HG02623 (cell line): ENCODE results near the gene OR2AT4.
"Not testable (repeated sequence)": the region's sequence is repeated elsewhere in the genome, so short reads cannot be mapped to it uniquely, and the experiment has no call there.

Experiments
- ATAC-seq: cut with Tn5 transposase; IDR thresholded peaks from one replicate; pipeline ENCODE4 v1.9.1; 2021; ENCODE audit warnings: moderate library complexity; ENCODE audit not compliant: unreplicated experiment

The OR2AT4 gene

DNA sequence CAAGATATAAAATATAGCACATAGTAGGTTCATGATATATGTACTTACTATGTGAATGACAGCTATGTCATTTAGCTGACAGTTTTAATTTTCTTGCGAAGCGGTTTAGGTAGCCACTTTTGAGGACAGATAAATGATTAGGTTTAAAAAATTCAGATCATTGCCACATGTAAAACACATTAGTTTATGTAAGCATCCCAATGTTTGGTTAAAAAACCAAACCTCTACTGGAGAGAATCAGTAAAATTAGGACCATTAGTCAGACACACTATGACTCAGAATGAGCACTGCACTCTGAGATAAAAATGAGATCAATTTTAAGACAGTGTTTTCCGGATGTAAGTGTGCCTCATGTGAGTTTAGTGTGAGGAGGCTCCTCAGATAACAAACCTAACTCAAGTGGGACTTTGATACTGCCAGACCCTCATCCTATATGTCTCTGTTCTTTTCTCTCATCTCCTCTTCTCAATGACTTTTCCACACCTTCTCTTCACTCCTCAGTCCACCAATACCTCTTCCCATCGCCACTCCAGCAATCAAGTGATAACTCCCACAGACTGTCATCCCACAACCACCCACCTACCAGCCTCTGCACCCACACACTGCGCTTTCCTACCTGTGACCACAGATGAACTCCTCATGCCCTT lies 6.8 kb upstream of the OR2AT4 start:
- no peak for ATAC-seq

DNA sequence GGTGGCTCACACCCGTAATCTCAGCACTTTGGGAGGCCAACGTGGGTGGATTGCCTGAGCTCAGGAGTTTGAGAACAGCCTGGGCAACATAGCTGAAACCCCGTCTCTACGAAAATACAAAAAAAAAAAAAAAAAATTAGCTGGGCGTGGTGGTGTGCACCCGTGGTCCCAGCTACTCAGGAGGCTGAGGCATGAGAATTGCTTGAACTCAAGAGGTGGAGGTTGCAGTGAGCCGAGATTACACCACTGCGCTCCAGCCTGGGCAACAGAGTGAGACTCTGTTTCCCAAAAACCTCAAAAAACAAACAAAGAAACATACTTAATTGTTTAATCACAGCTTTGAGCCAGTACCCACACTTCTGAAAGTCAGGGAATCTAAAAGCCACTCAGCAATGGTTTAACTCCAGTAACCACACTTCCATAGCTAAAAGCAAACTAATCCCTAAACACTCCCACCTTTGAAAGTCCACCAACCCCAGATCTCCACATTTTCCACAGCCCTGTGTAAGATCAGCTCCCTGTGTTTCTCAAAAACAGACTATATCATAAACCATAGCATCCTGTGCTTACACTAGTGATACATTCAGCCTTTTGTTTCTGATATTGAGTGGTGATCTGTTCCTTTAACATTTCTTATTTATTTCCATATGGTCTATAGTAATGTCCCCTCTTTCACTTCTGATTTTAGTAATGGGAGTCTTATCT lies 4.9 kb upstream of the OR2AT4 start:
- no peak for ATAC-seq

DNA sequence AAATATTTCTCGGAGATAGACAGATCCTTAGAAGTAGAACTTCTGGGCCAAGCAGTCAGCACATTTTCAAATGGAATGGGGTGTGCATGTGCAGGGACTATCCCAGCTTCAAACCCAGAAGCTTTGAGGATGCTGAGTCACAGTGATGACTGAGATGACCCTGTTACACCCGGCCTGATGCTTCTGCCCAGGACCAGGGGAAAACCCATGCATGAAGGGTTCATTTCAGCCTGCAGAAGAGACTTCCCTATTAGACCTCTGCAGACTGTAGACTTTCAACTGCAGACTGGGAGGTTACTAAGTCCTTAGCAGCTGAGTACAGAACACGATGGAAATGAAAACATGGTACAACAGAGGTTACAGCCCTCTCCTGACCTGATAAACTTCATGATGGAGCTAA lies 3.6 kb upstream of the OR2AT4 start:
- ATAC-seq, result peak; percentile 95

DNA sequence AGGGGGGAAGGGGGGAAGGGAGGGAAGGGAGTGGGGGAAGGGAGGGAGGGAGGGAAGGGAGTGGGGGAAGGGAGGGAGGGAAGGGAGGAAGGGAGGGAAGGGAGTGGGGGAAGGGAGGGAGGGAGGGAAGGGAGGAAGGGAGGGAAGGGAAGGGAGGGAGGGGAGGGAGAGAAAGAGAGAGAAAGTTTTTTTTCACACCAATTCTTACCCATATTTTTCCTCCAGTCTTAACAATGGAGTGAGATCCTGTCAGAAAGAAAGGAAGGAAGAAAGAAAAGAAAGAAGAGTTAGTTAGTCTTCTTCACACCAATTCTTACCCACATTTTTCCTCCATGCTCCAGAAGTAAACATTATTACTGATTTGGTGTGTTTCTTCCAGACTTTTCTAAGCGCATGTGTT lies 3.0 kb upstream of the OR2AT4 start:
- ATAC-seq, result no peak

DNA sequence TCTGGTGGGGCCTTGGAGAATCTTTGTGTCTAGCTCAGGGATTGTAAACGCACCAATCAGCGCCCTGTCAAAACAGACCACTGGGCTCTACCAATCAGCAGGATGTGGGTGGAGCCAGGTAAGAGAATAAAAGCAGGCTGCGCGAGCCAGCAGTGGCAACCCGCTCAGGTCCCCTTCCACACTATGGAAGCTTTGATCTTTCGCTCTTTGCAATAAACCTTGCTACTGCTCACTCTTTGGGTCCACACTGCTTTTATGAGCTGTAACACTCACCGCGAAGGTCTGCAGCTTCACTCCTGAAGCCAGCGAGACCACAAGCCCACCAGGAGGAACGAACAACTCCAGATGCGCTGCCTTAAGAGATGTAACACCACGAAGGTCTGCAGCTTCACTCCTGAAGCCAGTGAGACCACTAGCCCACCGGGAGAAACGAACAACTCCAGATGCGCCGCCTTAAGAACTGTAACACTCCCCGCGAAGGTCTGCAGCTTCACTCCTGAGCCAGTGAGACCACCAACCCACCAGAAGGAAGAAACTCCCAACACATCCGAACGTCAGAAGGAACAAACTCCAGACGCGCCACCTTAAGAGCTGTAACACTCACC lies 2.3 kb upstream of the OR2AT4 start:
- not testable (repeated sequence) for ATAC-seq

DNA sequence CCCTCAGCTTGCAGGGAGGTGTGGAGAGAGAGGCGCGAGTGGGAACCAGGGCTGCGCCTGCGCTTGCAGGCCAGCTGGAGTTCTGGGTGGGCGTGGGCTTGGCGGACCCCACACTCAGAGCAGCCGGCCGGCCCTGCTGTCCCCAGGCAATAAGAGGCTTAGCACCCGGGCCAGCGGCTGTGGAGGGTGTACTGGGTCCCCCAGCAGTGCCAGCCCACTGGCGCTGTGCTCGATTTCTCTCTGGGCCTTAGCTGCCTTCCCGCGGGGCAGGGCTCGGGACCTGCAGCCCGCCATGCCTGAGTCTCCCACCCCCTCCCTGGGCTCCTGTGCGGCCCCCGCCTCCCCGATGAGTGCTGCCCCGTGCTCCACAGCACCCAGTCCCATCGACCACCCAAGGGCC lies 1.5 kb upstream of the OR2AT4 start:
- not testable (repeated sequence) for ATAC-seq

DNA sequence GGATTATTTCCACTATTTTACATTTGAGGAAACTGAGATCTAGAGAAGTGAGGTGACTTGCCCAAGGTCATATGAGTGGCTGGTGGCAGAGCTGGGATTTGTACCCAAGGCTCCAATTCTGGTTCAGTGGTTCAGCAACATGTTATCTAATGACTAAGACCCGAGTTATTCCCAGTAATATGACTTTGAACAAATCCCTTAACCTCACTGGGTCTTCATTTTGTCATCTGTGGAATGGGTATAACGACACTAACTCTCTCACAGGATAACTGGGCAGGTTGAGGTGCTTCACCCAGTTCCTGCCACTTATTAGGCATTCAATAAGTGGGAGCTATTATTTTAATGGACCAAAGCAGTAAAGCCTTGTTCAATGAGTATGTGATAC lies 489 bp upstream of the OR2AT4 start:
- no peak for ATAC-seq

DNA sequence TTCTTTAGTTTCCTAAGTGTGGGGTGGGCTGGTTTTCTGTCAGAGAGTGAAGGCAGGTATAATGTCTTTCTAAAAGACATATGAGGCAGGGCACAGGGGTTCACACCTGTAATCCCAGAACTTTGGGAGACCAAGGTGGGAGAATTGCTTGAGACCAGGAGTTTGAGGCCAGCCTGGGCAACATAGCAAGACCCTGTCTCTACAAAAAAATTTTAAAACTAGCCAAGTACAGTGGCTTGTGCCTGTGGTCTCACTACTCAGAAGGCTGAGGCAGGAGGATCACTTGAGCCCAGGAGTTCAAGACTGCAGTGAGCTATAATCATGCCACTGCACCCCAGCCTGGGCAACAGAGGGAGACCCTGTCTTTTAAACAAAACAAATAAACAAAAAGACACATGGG lies 2.3 kb downstream of the OR2AT4 start:
- ATAC-seq, result not testable (repeated sequence)

DNA sequence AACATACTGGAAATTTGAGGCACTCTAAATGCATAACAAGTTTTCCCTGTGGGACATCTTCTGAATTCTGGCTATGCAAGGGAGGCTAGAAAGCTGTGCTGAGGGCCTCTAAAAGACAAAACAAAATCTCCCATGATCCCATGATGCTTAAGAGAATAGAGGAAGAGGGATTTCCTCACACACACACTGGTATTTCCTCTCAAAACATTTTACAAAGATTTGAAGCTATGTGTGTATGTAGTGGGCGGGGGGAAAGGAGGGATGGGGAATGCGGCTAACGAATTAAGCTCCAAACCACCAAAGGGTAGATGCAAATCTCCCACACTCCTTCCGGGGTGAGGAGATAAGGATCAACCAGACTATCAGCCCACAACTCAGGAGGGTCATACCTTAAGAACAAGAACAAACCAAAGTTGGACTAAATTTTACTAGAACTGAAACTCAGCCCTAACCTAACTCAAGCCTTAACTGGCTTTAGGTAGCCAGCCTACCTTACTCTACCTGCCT lies 6.0 kb downstream of the OR2AT4 start:
- ATAC-seq, result no peak

DNA sequence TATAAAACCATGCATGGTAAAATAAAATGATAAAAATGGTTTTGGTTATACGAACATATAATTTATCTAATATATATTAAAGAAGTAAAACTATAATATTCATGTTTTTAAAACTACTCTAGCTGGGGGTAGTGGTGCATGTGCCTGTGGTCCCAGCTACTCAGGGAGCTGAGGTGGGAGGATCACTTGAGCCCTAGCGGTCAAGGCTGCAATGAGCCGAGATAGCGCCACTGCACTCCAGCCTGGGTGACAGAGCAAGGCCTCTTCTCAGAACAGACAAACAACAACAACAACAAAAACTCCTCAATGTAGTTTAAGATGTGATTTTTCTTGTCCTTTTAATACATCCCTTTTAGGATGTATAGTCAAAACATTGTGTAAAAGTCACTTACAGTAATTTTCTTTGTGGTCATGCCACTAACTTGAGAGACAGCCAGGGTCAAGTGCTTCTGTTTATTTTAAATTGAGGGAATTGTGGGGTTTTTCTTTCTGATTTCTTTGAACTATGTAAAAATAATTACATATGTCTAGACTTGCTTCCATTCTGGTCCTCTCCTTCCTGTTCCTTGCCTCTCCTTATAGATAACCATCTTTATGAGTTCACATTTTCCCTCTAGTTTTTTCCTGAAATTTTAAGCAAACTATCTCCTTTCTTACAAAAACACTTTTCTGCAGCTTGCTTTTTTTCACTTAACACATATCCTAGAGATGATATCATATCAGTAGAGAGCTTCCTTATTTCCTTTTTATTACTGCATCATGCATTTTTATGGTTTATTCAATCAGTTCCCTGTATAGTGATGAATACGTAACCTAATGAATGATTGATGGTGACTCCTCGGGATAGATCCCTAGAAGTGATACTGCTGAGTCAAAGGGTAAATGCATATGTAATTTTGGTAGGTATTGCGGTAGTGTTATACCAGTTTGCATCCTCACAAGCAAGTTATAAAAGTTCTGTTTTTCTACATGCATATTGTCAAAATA lies 9.1 kb downstream of the OR2AT4 start:
- no peak for ATAC-seq

DNA sequence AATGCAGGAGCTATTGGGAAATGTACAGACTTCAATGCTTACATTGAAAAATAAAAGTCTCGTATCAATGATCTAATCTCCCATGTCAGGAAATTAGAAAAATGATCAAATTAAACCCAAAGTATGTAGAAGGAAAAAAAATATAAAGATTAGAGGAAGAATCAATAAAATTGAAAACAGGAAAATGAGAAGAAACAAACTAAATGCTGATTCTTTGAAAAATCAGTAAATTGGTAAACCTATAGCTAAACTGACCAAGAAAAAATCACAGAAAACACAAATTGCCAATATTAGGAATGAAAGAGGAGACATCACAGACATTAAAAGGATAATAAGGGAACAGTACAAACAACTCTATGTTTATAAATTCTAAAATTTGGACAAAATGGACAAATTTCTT lies 11.8 kb downstream of the OR2AT4 start:
- ATAC-seq, result no peak

DNA sequence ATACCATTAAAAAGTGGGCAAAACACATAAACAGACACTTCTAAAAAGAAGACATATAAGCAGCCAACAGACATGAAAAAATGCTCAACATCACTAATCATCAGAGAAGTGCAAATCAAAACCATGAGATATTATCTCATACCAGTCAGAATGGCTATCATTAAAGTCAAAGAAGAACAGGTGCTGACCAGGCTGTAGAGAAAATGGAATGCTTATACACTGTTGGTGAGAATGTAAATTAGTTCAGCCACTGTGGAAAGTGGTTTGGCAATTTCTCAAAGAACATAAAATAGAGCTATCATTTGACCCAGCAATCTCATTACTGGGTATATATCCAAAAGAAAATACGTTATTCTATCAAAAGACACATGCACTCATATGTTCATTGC lies 13.5 kb downstream of the OR2AT4 start:
- no peak for ATAC-seq

DNA sequence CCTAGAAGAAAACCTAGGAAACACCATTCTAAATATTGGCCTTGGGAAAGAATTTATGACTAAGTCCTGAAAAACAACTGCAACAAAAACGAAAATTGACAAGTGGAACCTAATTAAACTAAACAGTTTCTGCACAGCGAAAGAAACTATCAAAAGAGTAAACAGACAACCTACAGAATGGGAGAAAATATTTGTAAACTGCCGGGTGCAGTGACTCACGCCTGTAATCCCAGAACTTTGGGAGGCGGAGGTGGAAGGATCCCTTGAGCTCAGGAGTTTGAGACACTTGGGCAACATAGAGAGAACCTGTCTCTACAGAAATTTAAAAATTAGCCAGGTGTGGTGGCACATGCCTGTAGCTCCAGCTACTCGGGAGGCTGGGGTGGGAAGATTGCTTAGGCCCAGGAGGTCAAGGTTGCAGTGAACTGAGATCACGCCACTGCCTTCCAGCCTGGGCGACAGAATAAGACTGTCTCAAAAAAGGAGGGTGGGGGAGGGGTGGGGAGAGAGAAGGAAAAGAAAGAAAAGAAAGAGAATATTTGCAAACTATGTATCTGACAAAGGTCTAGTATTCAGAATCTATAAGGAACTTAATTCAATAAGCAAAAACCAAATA lies 14.0 kb downstream of the OR2AT4 start:
- no peak for ATAC-seq

DNA sequence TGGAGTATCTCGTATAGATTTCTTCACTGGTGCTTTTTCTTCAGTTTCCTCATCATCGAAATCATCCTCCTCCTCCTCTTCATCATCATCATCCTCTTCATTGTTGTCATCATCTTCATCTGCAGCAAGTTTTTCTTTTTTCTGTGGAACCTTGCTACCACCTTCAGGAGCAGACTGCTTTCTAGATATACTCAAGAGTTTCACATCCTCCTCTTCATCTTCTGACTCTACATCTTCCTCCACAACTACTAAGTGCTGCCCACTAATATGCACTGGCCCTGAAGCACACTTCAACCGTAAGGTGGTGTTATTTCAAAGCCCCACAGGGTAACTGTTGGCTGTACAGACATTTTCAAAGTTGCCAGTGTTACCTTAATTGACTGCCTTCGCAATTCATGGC lies 17.1 kb downstream of the OR2AT4 start:
- no peak for ATAC-seq

DNA sequence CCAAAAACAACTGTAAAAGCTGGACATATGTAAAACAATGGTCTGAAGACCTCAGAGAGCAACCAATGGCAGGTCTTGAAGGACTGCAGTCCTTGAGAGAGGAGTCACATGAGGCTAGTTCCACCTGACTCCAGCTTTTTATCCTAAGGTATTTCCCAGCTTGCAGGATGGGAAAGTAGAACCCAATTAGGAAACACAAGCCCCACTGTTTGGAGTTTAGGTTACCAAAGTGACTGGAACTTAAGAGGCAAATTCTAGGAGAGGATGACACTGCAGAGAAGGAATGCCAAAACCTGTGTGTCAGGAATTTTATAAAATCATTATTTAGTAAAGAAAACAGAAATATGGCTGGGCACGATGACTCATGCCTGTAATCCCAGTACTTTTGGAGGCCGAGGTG lies 18.4 kb downstream of the OR2AT4 start:
- ATAC-seq, result no peak

DNA sequence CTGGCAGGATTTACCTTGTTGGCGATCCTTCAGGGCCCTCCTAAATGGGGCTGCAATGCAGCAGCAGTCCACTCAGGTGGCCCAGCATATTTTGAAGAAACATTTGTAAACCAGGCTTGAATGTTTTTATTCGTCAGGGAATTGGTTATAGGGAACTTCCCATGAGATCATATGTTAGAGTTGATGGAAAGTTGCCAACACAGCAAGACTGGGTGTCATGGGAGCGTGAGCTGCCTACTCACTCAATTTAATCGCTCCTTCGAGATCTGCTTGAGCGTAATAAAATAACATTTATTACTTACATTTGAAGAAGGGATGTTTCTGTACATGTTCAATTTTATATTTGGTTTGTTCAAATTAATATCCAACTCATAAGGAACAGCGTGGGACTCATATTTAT lies 19.4 kb downstream of the OR2AT4 start:
- no peak for ATAC-seq

DNA sequence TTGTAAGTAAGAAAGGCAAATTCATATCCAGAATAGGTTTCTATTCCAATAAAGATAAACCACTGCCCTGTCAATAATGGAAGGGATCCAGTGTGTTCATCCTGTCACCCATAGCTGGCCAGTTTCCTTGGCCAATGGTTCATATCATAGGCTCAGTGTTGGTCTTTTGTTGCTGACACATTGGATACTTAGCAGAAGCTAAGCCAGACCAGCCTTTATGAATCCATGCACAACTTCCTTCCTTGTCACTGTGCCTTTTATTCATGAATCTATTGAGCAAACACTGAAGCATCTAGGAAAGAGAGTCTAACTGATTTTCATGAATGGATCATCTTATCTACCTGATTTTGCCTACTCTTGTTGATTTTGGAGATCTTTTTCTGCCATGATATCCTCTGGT lies 20.0 kb downstream of the OR2AT4 start:
- no peak for ATAC-seq

DNA sequence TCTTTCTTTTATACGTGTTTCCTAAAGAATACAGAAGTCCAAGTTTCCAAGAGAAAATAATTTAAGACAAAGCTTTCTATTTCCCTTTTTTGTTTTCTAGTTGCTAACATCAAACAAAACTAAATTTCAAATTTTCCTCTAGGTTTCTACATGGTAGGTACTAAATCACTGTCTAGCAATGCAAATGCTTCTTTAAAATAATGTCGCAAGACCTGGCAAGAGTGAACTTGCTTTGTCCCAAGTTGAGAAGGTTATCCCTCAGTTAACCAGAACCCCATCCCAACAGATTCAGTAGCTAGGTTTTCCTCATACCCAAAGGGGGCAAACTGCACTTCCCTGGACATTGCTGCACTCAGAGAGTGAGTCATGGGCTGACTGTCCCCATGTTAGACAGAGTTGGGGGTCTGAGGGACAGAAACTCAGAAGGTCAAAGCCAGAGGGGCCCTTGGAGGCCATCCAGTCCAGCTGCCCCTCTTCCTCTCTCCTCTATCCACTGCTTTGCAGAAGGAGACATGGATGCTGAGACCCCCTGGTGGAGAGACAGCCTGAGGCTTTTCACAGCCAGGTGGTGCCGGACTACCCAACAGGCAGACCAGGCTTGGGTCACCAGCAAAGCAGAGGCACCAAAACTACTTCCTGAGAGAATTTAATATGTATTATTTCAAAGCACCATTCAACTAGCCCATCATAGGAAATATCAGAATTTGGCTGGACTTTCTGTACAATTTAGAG lies 23.1 kb downstream of the OR2AT4 start:
- ATAC-seq, result no peak

DNA sequence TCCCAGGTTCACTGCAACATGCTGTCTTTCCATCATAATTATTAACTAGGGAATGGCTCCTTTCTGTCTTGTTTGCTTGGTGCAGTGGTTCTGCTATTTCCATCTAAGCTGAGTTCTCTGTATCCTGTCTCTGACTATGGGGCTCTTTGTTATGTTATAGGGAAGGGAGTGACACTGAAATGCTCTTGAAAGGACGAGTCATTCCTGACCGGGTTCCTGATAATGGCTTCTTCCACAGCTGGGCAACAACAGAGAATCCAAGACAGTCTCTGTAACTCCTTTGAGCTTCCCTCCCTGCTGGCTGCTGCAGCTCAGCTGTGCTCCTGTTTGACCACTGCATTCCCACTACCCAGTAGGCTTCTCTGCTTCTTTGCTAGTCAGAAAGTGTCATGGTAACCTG lies 24.1 kb downstream of the OR2AT4 start:
- ATAC-seq, result no peak

DNA sequence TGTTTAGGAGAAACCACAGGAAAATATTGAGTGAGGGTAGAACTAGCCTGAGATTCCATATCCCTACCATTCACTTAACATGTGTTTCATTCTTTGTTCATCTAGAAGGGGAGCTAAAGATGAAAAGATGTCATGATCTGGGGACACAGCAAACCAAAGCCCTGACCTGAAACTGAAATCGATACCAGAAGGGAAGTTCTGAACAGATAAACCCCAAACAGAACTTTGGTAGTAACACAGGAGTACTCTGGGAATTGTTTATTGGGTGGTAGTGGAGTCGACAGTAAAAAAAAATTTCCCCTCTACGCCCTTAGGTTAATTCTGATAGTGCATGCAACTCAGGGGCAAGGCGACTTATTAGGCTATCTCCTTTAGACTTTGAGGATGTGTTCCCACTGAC lies 27.2 kb downstream of the OR2AT4 start:
- no peak for ATAC-seq
